K562 (cell line): Measurements from ENCODE around the gene DYNC2LI1. TPM values are rescaled to one million over a fixed set of nuclear protein-coding genes. Genes with fewer than 3 reads are reported as not detected.

ENCODE experiments used
- ATAC-seq: fragments of 200-7000 bp; cut with Tn5 transposase; 3 replicates; pipeline ENCODE4 v1.9.1; 2020; ENCODE audit warnings: moderate library complexity
- BruUV-seq: library from RNA; stranded (reverse); fragments of 400-500 nt; replicated peaks from 2 replicates; lab custom pipeline; 2021; lab: Mats Ljungman, UMichigan
- CTCF ChIA-PET: fragments of 300-600 bp; formaldehyde crosslinking; extraction: SDS; loops from one replicate; lab custom pipeline; 2021; ENCODE audit warnings: low intra/inter-chr PET ratio; lab: Yijun Ruan, JAX
- POLR2A ChIA-PET: fragments of 300-600, 350-650 bp; sonication (Branson Sonifier 250); formaldehyde crosslinking; extraction: SDS; loops from one replicate; lab custom pipeline; 2021; ENCODE audit warnings: antibody characterized with exemption, inconsistent platforms; lab: Yijun Ruan, JAX
- DNase-seq, 4 experiments: peaks; one replicate each; pipeline versions ENCODE4 v3.0.0 to v3.0.0-alpha.2; 2011 to 2018; ENCODE audit warnings: low spot score in 3 of 4, mixed read lengths in 3 of 4; ENCODE audit errors: extremely low read depth in 1 of 4
- FAIRE-seq: peaks from 2 replicates; lab custom pipeline; 2011; peaks lifted over from hg19 to GRCh38; lab: Jason Lieb, UNC
- H2AFZ ChIP-seq: 2 replicates; pipeline ENCODE4 v1.6.0; 2011; ENCODE audit warnings: low read depth, low read length, control low read depth, inconsistent platforms
- H3K27ac ChIP-seq: fragments of 200-600 bp; 3 replicates; pipeline ENCODE4 v1.8.0; 2011; ENCODE audit warnings: low read depth, mild to moderate bottlenecking, control low read depth, inconsistent platforms, low read length, moderate library complexity, mixed read lengths; ENCODE audit errors: extremely low read depth
- H3K27me3 ChIP-seq, 2 experiments: fragments of 300-600 bp in 1 of 2; 2 replicates in 1 of 2; 3 replicates in 1 of 2; pipeline versions ENCODE4 v1.6.0 to v1.8.0; 2011; ENCODE audit warnings: inconsistent platforms in 2 of 2, low read length in 2 of 2, mild to moderate bottlenecking in 1 of 2, mixed read lengths in 1 of 2, moderate library complexity in 1 of 2; ENCODE audit not compliant: control insufficient read depth in 2 of 2, insufficient read depth in 2 of 2
- H3K36me3 ChIP-seq: fragments of 300-600 bp; 3 replicates; pipeline ENCODE4 v1.8.0; 2011; ENCODE audit warnings: mild to moderate bottlenecking, low read length, inconsistent platforms; ENCODE audit not compliant: control insufficient read depth, insufficient read depth
- H3K4me1 ChIP-seq, 2 experiments: fragments of 200-600 bp in 1 of 2; replicated peaks in 1 of 2; 2 replicates in 1 of 2; 3 replicates in 1 of 2; pipeline versions ENCODE4 v1.5.1 to v1.8.0; 2011; ENCODE audit warnings: inconsistent platforms in 2 of 2, low read length in 2 of 2, mild to moderate bottlenecking in 1 of 2, mixed read lengths in 1 of 2, moderate library complexity in 1 of 2; ENCODE audit not compliant: control insufficient read depth in 2 of 2, insufficient read depth in 2 of 2
- H3K4me2 ChIP-seq: 2 replicates; pipeline ENCODE4 v1.6.1; 2011; ENCODE audit warnings: low read length, control low read depth, inconsistent platforms, mixed read lengths; ENCODE audit not compliant: insufficient read depth
- H3K4me3 ChIP-seq: fragments of 200-600 bp; sonication (generic), shearing (Covaris generic); 2 replicates; pipeline ENCODE4 v1.5.1; 2016; ENCODE audit warnings: control low read depth, inconsistent platforms
- H3K79me2 ChIP-seq: fragments of 200-600 bp; 3 replicates; pipeline ENCODE4 v1.8.0; 2011; ENCODE audit warnings: low read length, inconsistent platforms; ENCODE audit not compliant: control insufficient read depth, insufficient read depth
- H3K9ac ChIP-seq, 2 experiments: 2 replicates each; pipeline versions ENCODE4 v1.6.0 to v1.6.1; 2011; ENCODE audit warnings: low read depth in 2 of 2, low read length in 2 of 2, control low read depth in 1 of 2, inconsistent platforms in 1 of 2, mild to moderate bottlenecking in 1 of 2, mixed read lengths in 1 of 2; ENCODE audit not compliant: insufficient read depth in 1 of 2
- H3K9me1 ChIP-seq: one replicate; pipeline ENCODE4 v1.6.0; 2011; ENCODE audit warnings: inconsistent platforms, mild to moderate bottlenecking, low read length, moderate library complexity; ENCODE audit not compliant: control insufficient read depth, insufficient read depth
- H3K9me3 ChIP-seq: replicated peaks from 2 replicates; pipeline ENCODE4 v1.5.1; 2011; ENCODE audit warnings: low read depth, low read length, inconsistent platforms; ENCODE audit not compliant: control insufficient read depth, insufficient read depth
- H4K20me1 ChIP-seq: replicated peaks from 2 replicates; pipeline ENCODE4 v1.6.1; 2011; ENCODE audit warnings: low read length, inconsistent platforms, mixed read lengths; ENCODE audit not compliant: control insufficient read depth, insufficient read depth
- FOXA1 ChIP-seq: fragments of 450-650 bp; IDR thresholded peaks from 2 replicates; pipeline ENCODE4 v1.6.1; 2016; ENCODE audit warnings: mild to moderate bottlenecking, borderline replicate concordance
- FOXA3 ChIP-seq, 2 experiments: fragments of 450-650 bp in 1 of 2; sonication (generic) in 1 of 2; formaldehyde crosslinking; IDR thresholded peaks in 1 of 2; conservative IDR thresholded peaks in 1 of 2; 2 replicates each; pipeline versions ENCODE4 v1.4.0 to v1.8.0; 2020 to 2022; ENCODE audit warnings: mild to moderate bottlenecking in 2 of 2, missing genetic modification reagents in 1 of 2
- TEAD1 ChIP-seq, 2 experiments: fragments of 450-650 bp in 1 of 2; sonication (generic) in 1 of 2; formaldehyde crosslinking; IDR thresholded peaks; 2 replicates each; pipeline versions ENCODE4 v1.4.0 to v1.8.0; 2020 to 2022; ENCODE audit warnings: mild to moderate bottlenecking in 2 of 2, missing genetic modification reagents in 1 of 2
- TFAM ChIP-seq: fragments of 250-450 bp; sonication (Bioruptor Pico); conservative IDR thresholded peaks from 2 replicates; pipeline ENCODE4 v1.5.0; 2021; ENCODE audit warnings: mild to moderate bottlenecking, moderate library complexity
- ZFPM2 ChIP-seq: fragments of 250-450 bp; sonication (Bioruptor Pico); IDR thresholded peaks from 2 replicates; pipeline ENCODE4 v1.5.1; 2022; ENCODE audit warnings: mild to moderate bottlenecking
- ZKSCAN8 ChIP-seq: fragments of 200-800 bp; sonication (Bioruptor generic); IDR thresholded peaks from 2 replicates; pipeline ENCODE4 v1.6.1; 2016; ENCODE audit warnings: missing genetic modification characterization, missing compliant biosample characterization
- WGBS: fragments of 100-300 bp; shearing (Covaris generic); methylation state at CpG from one replicate; pipeline ENCODE4 v1.1.6; 2016; ENCODE audit warnings: low coverage, mixed read lengths; ENCODE audit not compliant: insufficient coverage; ENCODE audit errors: missing lambda C conversion rate; 5-methylcytosine and 5-hydroxymethylcytosine counted together
- in situ Hi-C: fragments of 300-500 bp; cut with MboI; formaldehyde crosslinking; loops from 4 replicates; pipeline ENCODE4 v1.15.0; 2018; ENCODE audit warnings: inconsistent platforms, mixed read lengths
- intact Hi-C: fragments of 100-400 bp; cut with micrococcal nuclease; formaldehyde crosslinking; loops from 2 replicates; pipeline ENCODE4 v1.14.2; 2022
- polyA plus RNA-seq, 8 experiments: library from polyadenylated mRNA; depleted of rRNA in 4 of 8; stranded (reverse) in 5 of 8; unstranded in 3 of 8; fragments of >200 nt; fragmentation: Nextera tagmentation in 2 of 8; fragmentation: Illumina TruSeq in 1 of 8; extraction: Ambion mirVana in 2 of 8; extraction: Trizol in 1 of 8; gene quantifications; 2 replicates each; pipeline versions ENCODE4 v1.2.1 to v1.2.3, GENCODE V29; 2011 to 2014; ENCODE audit warnings: inconsistent platforms in 1 of 8, missing spikeins in 1 of 8
- total RNA-seq, 7 experiments: library from RNA; depleted of rRNA in 6 of 7; stranded (reverse); fragments of >200 nt in 6 of 7; fragmentation: Illumina TruSeq in 2 of 7; extraction: Trizol in 2 of 7; gene quantifications; 2 replicates each; pipeline versions ENCODE4 v1.2.1 to v1.2.3, GENCODE V29; 2011 to 2021; ENCODE audit warnings: low replicate concordance in 1 of 7
- TF ChIP-seq, protein P1 (sequence below): sonication (generic); formaldehyde crosslinking; IDR thresholded peaks from 2 replicates; pipeline ENCODE4 v1.8.0; 2023; ENCODE audit warnings: mild to moderate bottlenecking, missing genetic modification reagents
- TF ChIP-seq, protein P2 (sequence below): fragments of 450-650 bp; IDR thresholded peaks from 2 replicates; pipeline ENCODE4 v1.6.1; 2016; ENCODE audit warnings: borderline replicate concordance
- TF ChIP-seq, protein P3 (sequence below): fragments of 250-450 bp; sonication (Bioruptor Pico); IDR thresholded peaks from 2 replicates; pipeline ENCODE4 v1.4.0; 2020

The DYNC2LI1 gene
- total and polyA plus RNA-seq, 9 of the 15 experiments (the other 6 are each of a cell fraction or from before 2014, with no cell fraction given), result 12.5 to 42.2 (median 25.8) TPM

DNA sequence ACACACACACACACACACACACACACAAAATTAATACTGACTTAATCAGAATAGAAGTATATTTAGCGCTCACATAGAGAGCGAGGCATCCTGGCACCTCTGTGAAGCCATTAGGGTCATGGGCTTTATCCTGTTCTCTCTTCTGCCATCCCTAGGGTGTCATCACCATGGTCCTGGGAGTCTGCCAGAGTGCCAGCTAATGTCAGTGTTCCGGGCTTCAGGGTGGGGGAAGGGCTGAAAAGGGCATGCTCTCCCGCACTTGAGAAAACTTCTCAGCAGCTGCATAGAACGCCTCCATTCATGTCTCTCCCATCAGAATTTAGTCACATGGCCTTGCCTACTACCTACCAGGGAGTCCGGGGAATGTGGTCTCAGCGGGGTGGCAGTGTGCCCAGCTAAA lies 19.7 kb upstream of the DYNC2LI1 start:
- Histone ChIP-seq H3K4me2 (no peak overlapping the region), H3K4me3 (no peak overlapping the region), H3K9ac (no peak overlapping the region), H2AFZ (no peak overlapping the region), H3K36me3 (no peaks in the 10 kb centered on the region), H3K79me2 (no peaks in the 10 kb centered on the region), H3K4me1 (peaks cover 0 to 3% of the 10 kb centered on the region in 2 experiments; a peak in 1 of 5 replicates), H3K9me3 (no peaks in the 10 kb centered on the region), H3K27me3 (no peaks in the 10 kb centered on the region), H4K20me1 (no peaks in the 10 kb centered on the region), H3K9me1 (no peaks in the 10 kb centered on the region), H3K27ac (no peak overlapping the region)
- 67% methylated on average over 7 of the region's 7 CpGs for WGBS
- in situ Hi-C loops, result no loop called here
- intact Hi-C loops, result no loop called here
- DNase-seq (no peak), ATAC-seq (no peak), FAIRE-seq (no peak)
- CTCF ChIA-PET, result no interaction called here
- no TSS peak for BruUV-seq
- POLR2A ChIA-PET, result no interaction called here
- TF ChIP-seq, protein P1, sequence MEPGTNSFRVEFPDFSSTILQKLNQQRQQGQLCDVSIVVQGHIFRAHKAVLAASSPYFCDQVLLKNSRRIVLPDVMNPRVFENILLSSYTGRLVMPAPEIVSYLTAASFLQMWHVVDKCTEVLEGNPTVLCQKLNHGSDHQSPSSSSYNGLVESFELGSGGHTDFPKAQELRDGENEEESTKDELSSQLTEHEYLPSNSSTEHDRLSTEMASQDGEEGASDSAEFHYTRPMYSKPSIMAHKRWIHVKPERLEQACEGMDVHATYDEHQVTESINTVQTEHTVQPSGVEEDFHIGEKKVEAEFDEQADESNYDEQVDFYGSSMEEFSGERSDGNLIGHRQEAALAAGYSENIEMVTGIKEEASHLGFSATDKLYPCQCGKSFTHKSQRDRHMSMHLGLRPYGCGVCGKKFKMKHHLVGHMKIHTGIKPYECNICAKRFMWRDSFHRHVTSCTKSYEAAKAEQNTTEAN (CRISPR knock-in tag), result no peak
- TF ChIP-seq TFAM (no peak), ZKSCAN8 (CRISPR knock-in tag) (no peak), TEAD1 (CRISPR knock-in tag; IDR thresholded peaks at IDR 0.05) (no peak), ZFPM2 (no peak), FOXA1 (no peak), FOXA3 (CRISPR knock-in tag; conservative IDR thresholded peaks at IDR 0.05 in 1 of 2, IDR thresholded peaks at IDR 0.05 in 1 of 2) (no peak)
- TF ChIP-seq, protein P2, sequence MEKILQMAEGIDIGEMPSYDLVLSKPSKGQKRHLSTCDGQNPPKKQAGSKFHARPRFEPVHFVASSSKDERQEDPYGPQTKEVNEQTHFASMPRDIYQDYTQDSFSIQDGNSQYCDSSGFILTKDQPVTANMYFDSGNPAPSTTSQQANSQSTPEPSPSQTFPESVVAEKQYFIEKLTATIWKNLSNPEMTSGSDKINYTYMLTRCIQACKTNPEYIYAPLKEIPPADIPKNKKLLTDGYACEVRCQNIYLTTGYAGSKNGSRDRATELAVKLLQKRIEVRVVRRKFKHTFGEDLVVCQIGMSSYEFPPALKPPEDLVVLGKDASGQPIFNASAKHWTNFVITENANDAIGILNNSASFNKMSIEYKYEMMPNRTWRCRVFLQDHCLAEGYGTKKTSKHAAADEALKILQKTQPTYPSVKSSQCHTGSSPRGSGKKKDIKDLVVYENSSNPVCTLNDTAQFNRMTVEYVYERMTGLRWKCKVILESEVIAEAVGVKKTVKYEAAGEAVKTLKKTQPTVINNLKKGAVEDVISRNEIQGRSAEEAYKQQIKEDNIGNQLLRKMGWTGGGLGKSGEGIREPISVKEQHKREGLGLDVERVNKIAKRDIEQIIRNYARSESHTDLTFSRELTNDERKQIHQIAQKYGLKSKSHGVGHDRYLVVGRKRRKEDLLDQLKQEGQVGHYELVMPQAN, result no peak
- TF ChIP-seq, protein P3, sequence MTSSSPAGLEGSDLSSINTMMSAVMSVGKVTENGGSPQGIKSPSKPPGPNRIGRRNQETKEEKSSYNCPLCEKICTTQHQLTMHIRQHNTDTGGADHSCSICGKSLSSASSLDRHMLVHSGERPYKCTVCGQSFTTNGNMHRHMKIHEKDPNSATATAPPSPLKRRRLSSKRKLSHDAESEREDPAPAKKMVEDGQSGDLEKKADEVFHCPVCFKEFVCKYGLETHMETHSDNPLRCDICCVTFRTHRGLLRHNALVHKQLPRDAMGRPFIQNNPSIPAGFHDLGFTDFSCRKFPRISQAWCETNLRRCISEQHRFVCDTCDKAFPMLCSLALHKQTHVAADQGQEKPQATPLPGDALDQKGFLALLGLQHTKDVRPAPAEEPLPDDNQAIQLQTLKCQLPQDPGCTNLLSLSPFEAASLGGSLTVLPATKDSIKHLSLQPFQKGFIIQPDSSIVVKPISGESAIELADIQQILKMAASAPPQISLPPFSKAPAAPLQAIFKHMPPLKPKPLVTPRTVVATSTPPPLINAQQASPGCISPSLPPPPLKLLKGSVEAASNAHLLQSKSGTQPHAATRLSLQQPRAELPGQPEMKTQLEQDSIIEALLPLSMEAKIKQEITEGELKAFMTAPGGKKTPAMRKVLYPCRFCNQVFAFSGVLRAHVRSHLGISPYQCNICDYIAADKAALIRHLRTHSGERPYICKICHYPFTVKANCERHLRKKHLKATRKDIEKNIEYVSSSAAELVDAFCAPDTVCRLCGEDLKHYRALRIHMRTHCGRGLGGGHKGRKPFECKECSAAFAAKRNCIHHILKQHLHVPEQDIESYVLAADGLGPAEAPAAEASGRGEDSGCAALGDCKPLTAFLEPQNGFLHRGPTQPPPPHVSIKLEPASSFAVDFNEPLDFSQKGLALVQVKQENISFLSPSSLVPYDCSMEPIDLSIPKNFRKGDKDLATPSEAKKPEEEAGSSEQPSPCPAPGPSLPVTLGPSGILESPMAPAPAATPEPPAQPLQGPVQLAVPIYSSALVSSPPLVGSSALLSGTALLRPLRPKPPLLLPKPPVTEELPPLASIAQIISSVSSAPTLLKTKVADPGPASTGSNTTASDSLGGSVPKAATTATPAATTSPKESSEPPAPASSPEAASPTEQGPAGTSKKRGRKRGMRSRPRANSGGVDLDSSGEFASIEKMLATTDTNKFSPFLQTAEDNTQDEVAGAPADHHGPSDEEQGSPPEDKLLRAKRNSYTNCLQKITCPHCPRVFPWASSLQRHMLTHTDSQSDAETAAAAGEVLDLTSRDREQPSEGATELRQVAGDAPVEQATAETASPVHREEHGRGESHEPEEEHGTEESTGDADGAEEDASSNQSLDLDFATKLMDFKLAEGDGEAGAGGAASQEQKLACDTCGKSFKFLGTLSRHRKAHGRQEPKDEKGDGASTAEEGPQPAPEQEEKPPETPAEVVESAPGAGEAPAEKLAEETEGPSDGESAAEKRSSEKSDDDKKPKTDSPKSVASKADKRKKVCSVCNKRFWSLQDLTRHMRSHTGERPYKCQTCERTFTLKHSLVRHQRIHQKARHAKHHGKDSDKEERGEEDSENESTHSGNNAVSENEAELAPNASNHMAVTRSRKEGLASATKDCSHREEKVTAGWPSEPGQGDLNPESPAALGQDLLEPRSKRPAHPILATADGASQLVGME (CRISPR knock-in tag), result no peak
